ENCODE data around the gene MAP4.

The MAP4 gene

GRCh38 chr3:47930979-47931378, 85.2 kb downstream of the MAP4 start:
- H3K36me3 ChIP-seq (ENCODE audit: control insufficient read depth in 2 of 2, insufficient read depth in 1 of 2, low read length in 2 of 2): peaks cover 5 to 23% of the 10 kb centered on the region in 2 experiments; a peak in 2 of 3 replicates
- no peak overlapping the region for H3K27ac ChIP-seq (ENCODE audit: extremely low read depth, low read depth, low read length)
- ChIA-PET CTCF (no interaction called here), POLR2A (no interaction called here)
- no peaks in the 10 kb centered on the region for H3K4me1 ChIP-seq (ENCODE audit: control insufficient read depth, insufficient read depth, low read length)
- H3K9me3 ChIP-seq (ENCODE audit: control insufficient read depth, insufficient read depth, low read depth, low read length): no peaks in the 10 kb centered on the region
- TF ChIP-seq ZBTB1 (tag by site-specific recombination; IDR thresholded peaks at IDR 0.05): no peak
- no peak for TF ChIP-seq IKZF3 (tag by site-specific recombination; IDR thresholded peaks at IDR 0.05)
- no peak for TF ChIP-seq HOXD13 (CRISPR knock-in tag; IDR thresholded peaks at IDR 0.05; ENCODE audit: borderline replicate concordance)
- 0 out of 2 replicates have a peak, but pooled peaks have one; percentile 28 for TF ChIP-seq ZNF121 (tag by site-specific recombination; IDR thresholded peaks at IDR 0.05)
- TF ChIP-seq OSR2 (tag by site-specific recombination; IDR thresholded peaks at IDR 0.05): no peak
- H3K4me3 ChIP-seq (ENCODE audit: low read depth, low read length): no peak overlapping the region

GRCh38 chr3:47916696-47917095, 99.5 kb downstream of the MAP4 start:
- Histone ChIP-seq H3K27ac (ENCODE audit: extremely low read depth, low read depth, low read length) (no peak overlapping the region), H3K4me1 (ENCODE audit: control insufficient read depth, insufficient read depth, low read length) (no peaks in the 10 kb centered on the region), H3K36me3 (ENCODE audit: control insufficient read depth in 2 of 2, insufficient read depth in 1 of 2, low read length in 2 of 2) (peaks cover 0 to 57% of the 10 kb centered on the region in 2 experiments; a peak in 2 of 3 replicates), H3K9me3 (ENCODE audit: control insufficient read depth, insufficient read depth, low read depth, low read length) (no peaks in the 10 kb centered on the region), H3K4me3 (ENCODE audit: low read depth, low read length) (no peak overlapping the region)
- CTCF ChIA-PET: no interaction called here
- POLR2A ChIA-PET: no interaction called here
- TF ChIP-seq FEZF1 (tag by site-specific recombination; IDR thresholded peaks at IDR 0.05): no peak

GRCh38 chr3:47916201-47916600, 100.0 kb downstream of the MAP4 start:
- Histone ChIP-seq H3K4me3 (ENCODE audit: low read depth, low read length) (no peak overlapping the region), H3K9me3 (ENCODE audit: control insufficient read depth, insufficient read depth, low read depth, low read length) (no peaks in the 10 kb centered on the region), H3K27ac (ENCODE audit: extremely low read depth, low read depth, low read length) (no peak overlapping the region), H3K36me3 (ENCODE audit: control insufficient read depth in 2 of 2, insufficient read depth in 1 of 2, low read length in 2 of 2) (peaks cover 0 to 57% of the 10 kb centered on the region in 2 experiments; a peak in 2 of 3 replicates), H3K4me1 (ENCODE audit: control insufficient read depth, insufficient read depth, low read length) (no peaks in the 10 kb centered on the region)
- ChIA-PET CTCF (no interaction called here), POLR2A (no interaction called here)
- no peak for TF ChIP-seq ZNF266 (tag by site-specific recombination; IDR thresholded peaks at IDR 0.05; ENCODE audit: low read depth)
- no peak for TF ChIP-seq ZNF488 (tag by site-specific recombination; IDR thresholded peaks at IDR 0.05)
- TF ChIP-seq ZNF510 (tag by site-specific recombination; IDR thresholded peaks at IDR 0.05; ENCODE audit: insufficient replicate concordance): no peak
- no peak for TF ChIP-seq ZBTB7A (tag by site-specific recombination; IDR thresholded peaks at IDR 0.05; ENCODE audit: low read depth)
- TF ChIP-seq RBAK (tag by site-specific recombination; IDR thresholded peaks at IDR 0.05): no peak

- Histone ChIP-seq H3K27ac (ENCODE audit: extremely low read depth, low read depth, low read length) (no peak overlapping the region), H3K9me3 (ENCODE audit: control insufficient read depth, insufficient read depth, low read depth, low read length) (no peaks in the 10 kb centered on the region), H3K4me3 (ENCODE audit: low read depth, low read length) (no peak overlapping the region), H3K4me1 (ENCODE audit: control insufficient read depth, insufficient read depth, low read length) (no peaks in the 10 kb centered on the region), H3K36me3 (ENCODE audit: control insufficient read depth in 2 of 2, insufficient read depth in 1 of 2, low read length in 2 of 2) (peaks cover 0 to 47% of the 10 kb centered on the region in 2 experiments; a peak in 2 of 3 replicates)
- POLR2A ChIA-PET: no interaction called here
- CTCF ChIA-PET: no interaction called here
- TF ChIP-seq YY2 (tag by site-specific recombination; IDR thresholded peaks at IDR 0.05) (no peak), ZNF501 (tag by site-specific recombination; IDR thresholded peaks at IDR 0.05) (no peak), ZNF530 (tag by site-specific recombination; IDR thresholded peaks at IDR 0.05; ENCODE audit: low read depth) (no peak), ZNF221 (tag by site-specific recombination; IDR thresholded peaks at IDR 0.05; ENCODE audit: borderline replicate concordance) (no peak), ZNF518A (tag by site-specific recombination; conservative IDR thresholded peaks at IDR 0.05; ENCODE audit: low read depth) (no peak), ZNF157 (tag by site-specific recombination; IDR thresholded peaks at IDR 0.05) (no peak)
Observed at GRCh38 chr3:47912006-47912504, 104.2 kb downstream of the MAP4 start.

Measured in HEK293 (cell line).